ENCODE results near the gene STAT3.
"Not testable (repeated sequence)": the region's sequence is repeated elsewhere in the genome, so short reads cannot be mapped to it uniquely, and the experiment has no call there.

STAT3 gene

DNA sequence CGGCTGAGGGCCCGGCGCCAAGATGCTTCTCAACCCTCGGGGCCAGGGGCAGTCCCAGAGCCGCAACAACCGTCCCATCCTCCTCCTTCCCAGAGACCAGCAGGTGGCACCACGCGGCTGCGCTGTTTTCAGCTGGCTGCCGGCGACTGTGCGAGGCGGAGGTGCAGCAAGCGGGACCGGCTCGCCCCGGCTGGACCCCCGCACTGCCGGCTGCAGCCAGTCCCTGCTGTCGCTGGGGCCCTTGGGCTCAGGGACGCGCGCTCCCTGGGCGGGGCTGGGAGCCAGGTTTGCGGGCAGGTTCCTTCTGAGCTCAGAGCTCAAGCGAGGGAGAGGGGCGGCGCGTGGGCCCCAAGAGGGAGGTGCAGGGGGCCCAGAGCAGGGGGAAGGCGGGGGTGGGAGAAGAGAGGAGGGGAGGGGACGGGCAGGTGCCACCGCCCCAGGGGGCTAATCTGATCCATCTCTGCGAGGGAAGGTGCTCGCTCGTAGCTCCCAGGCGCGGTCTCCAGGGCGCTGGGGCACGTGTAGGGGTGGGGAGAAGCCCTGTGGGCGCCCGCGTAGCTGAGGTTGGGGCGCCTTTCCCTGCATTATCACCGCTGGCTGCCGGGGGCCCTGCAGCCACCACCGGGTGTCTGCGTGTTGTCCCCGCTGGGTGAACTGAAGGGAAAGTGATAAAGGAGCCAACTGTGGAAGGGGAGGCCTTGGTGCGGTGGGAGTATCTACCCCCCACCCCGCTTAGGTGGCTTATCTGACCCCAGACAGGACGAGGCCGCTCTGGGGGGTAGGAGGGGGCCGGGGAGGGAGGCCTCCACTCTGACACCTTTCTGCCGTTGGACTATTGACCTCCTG, 75.7 kb downstream of the STAT3 start:
- DNase-seq, result peak; percentile 71

DNA sequence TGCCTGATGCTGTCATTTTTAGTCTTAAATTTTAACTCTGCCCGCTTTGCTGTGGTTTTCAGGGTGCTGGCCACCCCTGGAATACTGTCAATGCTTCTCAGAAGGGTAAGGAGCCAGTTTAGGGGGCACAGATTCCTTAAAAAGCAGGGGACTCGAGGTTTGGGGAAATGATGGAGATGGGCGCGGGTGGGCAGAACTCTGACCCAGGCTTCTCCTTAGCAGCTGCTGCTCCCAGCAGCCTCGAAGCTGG, 76.3 kb downstream of the STAT3 start:
- DNase-seq, result no peak

DNA sequence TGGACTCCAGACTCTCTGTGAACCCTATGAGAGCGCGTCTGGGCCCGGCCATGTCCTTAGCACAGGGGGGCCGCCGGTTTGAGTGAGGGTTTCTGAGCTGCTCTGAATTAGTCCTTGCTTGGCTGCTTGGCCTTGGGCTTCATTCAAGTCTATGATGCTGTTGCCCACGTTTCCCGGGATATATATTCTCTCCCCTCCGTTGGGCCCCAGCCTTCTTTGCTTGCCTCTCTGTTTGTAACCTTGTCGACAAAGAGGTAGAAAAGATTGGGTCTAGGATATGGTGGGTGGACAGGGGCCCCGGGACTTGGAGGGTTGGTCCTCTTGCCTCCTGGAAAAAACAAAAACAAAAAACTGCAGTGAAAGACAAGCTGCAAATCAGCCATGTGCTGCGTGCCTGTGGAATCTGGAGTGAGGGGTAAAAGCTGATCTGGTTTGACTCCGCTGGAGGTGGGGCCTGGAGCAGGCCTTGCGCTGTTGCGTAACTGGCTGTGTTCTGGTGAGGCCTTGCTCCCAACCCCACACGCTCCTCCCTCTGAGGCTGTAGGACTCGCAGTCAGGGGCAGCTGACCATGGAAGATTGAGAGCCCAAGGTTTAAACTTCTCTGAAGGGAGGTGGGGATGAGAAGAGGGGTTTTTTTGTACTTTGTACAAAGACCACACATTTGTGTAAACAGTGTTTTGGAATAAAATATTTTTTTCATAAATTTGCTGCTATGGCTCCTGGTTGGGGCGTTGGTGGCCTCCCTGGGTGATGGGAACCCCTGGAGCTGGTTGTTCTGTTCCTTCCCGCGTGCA, 76.8 kb downstream of the STAT3 start:
- no peak for DNase-seq

DNA sequence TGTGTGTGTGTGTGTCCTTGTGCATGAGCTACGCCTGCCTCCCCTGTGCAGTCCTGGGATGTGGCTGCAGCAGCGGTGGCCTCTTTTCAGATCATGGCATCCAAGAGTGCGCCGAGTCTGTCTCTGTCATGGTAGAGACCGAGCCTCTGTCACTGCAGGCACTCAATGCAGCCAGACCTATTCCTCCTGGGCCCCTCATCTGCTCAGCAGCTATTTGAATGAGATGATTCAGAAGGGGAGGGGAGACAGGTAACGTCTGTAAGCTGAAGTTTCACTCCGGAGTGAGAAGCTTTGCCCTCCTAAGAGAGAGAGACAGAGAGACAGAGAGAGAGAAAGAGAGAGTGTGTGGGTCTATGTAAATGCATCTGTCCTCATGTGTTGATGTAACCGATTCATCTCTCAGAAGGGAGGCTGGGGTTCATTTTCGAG, 77.4 kb downstream of the STAT3 start:
- no peak for DNase-seq

DNA sequence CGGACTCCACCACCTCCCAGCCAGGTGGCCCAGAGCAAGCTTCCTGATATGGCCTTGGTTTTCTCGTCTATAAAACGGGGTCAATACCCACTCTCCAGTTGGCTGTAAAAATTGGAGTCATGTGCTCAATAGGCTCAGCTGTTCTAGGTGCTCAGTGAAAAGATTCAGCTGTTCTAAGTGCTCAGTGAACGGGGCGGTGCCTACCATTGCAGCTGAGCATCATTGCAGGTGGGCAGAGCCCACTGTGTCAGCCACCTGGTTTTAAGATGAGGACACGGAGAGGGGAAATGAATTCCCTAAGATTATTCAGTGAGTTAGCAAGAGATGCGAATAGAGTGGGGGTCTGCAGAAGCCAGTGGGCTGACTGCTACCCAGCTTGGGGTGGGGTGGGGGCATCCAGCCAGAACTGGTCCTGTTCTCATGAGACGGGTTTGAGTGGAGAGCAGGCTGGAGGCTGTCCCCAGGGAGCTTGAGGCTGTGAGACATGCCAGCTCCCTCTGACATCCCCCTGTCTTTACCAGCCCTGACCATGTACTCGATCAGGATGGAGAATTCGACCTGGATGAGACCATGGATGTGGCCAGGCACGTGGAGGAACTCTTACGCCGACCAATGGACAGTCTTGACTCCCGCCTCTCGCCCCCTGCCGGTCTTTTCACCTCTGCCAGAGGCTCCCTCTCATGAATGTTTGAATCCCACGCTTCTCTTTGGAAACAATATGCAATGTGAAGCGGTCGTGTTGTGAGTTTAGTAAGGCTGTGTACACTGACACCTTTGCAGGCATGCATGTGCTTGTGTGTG, 78.1 kb downstream of the STAT3 start:
- no peak for DNase-seq

DNA sequence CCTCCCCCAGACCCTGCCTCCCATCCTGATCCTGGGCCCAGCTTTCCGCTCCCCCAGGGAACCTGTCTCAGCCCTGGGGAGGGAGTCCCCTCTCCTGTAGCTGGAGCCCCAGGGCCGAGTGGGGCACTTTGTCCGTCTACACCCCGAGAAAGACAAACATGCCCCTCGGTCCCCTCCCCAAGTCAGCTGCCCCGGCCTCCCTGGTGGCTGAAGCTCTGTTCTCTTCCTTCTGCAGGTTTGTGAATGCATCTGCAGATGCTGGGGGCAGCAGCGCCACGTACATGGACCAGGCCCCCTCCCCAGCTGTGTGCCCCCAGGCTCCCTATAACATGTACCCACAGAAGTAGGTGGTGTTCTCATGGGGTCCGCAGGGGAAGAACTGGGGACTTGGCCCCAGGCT, 79.1 kb downstream of the STAT3 start:
- no peak for DNase-seq

DNA sequence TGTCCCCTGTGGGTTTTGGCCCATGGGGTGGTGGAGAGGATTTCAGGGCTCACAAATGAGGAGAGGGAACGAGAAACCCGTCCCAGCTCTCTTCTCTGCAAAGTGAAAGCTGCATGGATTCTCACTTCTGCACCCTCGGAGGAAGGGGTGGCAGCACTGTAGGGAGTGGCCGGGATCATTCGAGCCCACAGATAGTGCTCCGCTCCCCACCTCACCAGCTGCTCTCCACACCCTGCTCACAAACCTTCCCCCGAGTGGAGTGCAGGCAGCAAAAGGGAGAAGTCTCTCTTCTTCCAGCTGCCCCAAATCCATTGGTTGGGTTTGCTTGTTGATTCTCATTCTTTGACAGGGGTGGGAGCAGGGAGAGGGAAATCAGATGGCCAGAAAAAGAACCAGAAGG, 79.8 kb downstream of the STAT3 start:
- no peak for DNase-seq

DNA sequence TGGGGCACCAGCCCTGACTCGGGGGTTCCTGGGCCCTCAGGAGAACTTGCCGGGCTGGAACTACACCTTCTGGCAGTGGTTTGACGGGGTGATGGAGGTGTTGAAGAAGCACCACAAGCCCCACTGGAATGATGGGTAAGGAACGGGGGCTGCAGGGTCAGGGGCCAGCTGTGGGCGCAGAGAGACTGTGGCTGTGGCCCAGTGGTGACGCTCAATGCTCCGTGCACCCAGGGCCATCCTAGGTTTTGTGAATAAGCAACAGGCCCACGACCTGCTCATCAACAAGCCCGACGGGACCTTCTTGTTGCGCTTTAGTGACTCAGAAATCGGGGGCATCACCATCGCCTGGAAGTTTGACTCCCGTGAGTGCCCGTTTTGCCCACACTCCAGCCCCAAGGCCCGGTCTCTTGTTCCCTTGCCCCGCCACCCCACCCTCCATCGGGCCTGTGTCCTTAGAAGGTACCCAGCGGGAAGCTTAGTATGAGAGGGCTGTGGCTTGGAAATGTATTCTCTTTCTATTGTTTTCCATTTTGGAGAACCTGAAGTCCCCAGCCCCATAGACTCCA, 80.8 kb downstream of the STAT3 start:
- DNase-seq, result no peak

DNA sequence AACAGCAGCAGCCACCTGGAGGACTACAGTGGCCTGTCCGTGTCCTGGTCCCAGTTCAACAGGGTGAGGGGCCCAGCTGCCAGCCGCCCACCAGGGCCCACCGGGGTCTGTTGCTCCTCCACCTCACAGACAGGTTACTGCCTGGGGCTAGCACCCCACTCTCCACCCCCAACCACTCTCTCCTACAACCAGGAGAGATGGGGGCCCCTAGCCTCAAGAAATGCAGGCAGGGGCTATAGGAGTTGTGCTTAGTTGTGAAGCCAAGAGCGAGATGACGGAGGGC, 81.9 kb downstream of the STAT3 start:
- no peak for DNase-seq

DNA sequence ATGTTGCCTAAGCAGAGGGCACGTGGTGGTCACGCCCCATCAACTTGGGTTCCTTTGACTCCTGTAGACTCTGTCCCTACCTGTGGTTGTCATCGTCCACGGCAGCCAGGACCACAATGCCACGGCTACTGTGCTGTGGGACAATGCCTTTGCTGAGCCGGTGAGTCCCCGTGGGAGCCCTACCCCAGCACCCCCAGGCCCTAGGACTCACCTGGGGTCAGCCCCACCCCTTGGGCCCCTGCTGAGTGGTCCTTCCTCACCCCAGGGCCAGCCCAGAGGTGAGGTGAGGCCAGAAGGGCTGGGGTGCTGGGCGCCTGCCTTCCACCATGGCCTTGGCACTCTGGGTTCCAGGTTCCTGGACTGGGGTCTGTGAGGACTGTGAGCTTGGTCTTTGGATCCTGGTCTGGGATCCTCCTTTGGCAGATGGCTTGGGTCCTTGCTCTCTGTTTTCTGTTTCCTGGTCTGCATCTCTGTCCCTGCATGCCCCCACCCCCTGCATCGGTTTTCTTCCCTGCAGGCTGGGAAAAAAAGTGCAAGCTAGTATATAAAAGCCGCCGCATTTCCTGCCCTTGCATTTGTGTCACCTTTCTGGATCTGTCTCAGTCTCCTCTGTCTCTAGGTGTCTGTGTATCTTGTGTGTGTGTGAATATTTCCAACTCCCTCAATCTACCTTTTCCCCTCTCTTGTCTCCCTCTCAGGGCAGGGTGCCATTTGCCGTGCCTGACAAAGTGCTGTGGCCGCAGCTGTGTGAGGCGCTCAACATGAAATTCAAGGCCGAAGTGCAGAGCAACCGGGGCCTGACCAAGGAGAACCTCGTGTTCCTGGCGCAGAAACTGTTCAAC, 82.5 kb downstream of the STAT3 start:
- DNase-seq, result no peak

DNA sequence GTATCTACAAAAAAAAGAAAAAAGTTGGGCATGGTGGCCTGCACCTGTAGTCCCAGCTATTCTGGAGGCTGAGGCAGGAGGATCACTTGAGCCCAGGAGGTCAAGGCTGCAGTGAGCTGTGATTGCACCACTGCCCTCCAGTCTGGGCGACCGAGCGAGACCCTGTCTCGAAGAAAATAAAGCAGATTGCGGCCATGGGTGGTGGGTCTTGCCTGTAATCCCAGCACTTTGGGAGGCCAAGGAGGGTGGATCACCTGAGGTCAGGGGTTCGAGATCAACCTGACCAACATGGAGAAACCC, 83.3 kb downstream of the STAT3 start:
- not testable (repeated sequence) for DNase-seq

DNA sequence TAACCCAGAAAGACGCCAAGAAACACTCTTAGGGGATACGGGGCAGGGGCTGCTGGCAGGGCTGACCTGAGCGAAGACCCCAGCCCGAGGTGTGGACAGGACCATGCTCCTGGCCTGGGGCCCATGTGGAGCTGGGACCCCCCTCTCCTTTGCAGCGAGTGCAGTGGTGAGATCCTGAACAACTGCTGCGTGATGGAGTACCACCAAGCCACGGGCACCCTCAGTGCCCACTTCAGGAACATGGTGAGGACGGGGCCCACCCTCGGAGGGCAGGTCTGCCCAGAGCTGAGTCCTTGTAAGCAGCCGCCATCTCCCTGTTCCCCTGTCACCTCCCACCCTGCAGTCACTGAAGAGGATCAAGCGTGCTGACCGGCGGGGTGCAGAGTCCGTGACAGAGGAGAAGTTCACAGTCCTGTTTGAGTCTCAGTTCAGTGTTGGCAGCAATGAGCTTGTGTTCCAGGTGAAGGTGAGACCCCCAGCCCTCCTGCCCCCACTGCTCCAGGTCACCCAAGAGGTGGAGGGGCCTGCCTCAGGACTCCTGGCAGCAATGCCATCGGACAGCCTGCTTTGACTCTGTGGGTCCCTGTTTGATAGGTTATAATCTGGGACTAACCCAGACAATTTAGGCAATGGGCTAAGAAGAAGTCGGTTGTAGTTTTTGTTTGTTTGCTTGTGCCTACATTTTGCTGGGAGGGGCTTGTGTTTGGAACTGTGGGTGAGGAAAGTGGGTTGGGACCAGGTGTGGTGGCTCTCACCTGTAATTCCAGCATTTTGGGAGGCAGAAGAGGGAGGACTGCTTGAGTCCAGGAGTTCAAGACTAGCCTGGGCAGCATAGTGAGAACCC, 83.8 kb downstream of the STAT3 start:
- no peak for DNase-seq

DNA sequence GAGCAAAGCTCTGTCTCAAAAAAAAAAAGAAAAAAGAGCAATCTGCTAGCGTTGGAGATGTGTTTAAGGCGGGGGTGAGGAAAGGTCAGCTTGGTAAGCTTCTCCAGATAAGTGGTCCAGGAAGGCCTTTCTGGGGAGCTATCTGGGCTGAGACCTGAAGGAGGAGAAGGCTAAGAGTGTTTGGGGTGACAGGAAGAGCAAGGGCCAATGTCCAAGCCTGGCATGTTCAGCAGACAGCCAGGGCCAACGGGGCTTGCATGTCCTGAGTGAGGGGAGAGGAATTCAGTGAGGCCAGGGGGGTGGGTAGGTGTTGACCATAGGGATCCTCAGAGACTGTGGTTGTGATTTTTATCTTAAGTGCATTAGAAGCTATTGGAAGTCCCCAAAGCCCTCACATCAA, 84.5 kb downstream of the STAT3 start:
- no peak for DNase-seq

DNA sequence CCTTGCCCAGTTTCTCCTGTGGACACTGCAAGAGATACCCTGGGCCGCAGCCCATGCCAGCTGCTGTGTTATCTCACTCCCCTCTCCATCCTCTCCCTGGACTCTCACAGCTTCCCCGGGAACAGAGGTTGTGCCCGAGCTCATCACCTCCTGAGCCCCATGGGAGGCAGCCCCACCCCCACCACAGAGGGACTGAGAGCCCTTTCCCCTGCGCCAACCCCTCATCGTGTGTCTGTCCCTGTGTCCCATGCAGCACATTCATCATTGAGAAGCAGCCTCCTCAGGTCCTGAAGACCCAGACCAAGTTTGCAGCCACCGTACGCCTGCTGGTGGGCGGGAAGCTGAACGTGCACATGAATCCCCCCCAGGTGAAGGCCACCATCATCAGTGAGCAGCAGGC, 87.2 kb downstream of the STAT3 start:
- no peak for DNase-seq

DNA sequence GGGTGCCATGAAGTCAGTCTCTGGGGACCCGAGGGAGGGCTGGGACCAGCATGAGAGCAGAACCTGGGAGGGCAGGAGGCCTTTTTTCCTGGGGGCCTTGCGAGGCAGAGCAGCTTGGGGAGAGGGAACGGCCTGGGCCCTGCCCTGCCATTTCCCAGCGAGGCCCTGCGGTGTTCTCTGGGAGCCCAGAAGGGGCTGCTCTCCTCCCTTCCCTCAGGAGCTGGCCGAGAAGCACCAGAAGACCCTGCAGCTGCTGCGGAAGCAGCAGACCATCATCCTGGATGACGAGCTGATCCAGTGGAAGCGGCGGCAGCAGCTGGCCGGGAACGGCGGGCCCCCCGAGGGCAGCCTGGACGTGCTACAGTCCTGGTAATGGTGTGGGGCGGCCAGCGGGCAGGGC, 88.3 kb downstream of the STAT3 start:
- not testable (repeated sequence) for DNase-seq

DNA sequence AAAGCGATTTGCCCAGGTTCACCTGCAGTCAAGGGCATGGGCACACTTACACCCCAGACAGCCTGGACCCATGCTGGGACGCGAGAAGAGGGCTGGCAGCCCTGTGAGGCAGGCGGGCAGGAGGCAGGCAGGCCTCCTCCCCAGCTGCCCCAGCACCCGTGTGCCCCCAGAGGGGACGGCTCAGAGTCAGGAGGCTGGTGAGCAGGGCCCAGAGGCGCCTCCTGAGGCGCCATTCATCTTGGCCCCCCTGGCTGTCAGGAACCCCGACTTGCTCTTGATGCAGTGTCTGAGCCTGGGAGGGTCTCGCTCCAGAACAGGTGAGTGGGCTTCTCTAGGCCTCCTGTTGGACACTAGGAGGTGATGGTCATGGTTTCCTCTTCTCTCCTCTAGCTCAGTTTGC, 88.9 kb downstream of the STAT3 start:
- not testable (repeated sequence) for DNase-seq

DNA sequence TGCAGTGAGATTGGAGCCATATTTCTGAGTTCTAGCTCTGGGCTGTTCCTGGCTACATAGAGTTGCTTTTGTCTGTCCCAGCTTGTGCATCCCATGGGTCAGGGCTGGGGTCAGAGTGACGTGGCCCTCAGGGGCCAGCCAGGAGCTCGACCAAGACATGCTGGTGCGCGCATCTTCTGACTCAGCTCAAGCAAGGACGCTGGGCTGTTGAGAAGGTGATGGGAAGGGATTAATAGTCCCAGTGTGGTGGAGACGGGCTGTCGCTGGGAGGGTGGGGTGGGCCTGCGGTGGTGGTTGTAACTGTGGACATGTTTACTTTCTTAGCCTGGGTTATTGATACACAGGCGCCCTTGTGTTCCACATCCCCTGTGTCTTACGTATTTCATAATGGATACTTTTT, 90.5 kb downstream of the STAT3 start:
- DNase-seq, result not testable (repeated sequence)

DNA sequence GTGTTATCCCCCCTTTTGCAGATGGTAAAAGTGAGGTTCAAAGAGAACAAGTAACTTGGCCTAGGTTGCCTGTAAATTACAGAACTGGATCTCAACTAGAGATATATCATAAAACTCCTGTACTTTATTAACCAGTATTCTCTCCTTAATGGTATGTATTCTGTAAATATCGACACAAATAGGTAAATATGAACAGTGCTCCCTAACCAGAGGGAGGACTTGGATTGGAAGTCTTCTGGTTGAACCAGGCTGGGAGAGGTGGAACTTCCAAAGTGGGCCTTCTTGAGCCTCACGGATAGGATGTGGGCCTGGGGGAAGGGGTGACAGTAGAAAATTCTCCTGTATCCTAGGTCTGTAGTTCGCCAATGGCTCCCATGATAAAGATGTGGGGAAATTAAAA, 92.2 kb downstream of the STAT3 start:
- no peak for DNase-seq

DNA sequence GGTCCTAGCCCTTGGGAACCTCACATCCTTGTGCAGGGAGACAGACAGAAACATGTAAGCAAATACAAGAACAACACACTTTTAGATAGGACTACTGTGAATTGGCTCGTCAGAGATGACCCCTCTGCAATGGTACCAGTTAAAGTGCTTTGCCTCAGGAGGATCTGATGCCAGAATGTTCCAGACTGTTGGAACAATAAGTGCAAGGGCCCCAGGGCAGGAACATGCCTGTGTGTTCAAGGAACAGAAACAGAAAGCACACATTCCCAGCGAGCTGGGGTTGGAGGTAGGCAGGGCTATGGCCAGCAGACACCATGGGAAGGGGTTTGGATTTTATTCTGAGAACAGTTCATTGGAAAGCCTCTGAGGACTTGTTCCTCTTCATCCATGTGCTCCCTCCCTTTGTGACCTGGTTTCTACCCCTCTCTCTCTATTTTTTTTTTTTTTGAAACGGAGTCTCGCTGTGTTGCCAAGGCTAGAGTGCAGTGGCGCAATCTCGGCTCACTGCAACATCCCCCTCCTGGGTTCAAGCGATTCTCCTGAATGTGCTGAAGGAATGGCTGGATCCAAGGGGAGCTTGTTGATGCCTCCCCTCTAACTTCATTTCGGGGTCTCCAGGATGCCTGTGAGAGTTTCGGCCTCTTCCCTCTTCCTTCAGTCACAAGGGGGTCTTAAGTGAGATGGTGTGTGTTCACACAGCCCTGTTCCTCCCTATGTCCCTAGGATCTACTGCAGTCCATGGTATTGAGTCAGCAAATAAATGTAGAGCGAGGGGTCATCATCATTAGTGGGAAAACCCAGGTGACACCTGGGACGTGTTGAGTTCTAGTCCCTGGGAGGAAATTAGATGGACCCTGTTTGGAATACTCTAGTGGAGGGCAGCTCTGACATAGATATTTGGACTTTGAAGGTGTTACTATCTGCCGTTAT, 93.5 kb downstream of the STAT3 start:
- DNase-seq, result no peak

DNA sequence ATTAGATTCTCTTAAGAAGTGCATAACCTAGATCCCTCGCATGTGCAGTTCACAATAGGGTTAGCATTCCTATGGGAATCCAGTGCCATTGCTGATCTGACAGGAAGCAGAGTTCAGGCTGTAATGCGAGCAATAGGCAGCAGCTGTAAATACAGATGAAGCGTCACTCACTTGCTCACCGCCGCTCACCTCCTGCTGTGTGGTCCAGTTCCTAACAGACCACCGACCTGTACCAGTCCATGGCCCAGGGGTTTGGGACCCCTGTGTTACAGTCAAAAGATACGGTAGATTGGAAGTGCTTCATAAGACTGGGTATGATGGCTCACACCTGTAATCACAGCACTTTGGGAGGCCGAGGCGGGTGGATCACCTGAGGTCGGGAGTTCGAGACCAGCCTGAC, 97.1 kb downstream of the STAT3 start:
- DNase-seq, result no peak

DNA sequence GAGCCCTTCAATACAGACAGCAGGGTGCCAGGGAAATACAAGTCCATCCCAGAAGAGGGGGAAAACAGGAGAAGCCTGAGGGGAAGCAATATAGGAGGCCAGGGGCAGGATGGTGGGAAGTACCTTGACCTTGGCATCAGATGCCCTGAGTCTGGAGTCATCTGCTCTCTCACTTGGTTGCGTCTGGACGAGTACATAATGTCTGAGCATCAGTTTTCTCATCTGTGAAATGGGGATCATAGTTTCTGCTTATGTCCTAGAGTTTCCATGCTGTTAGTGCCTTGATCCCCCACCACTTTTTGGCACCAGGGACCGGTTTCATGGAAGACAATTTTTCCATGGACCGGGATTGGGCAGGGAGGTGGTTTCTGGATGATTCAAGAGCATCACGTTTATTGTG, 97.7 kb downstream of the STAT3 start:
- DNase-seq, result no peak
